Sigmoid colon (tissue), 7 donors: Measurements from ENCODE around the gene DHFR. TPM values are rescaled to one million over a fixed set of nuclear protein-coding genes. Genes with fewer than 3 reads are reported as not detected.

Source experiments
- DNase-seq: peaks from one replicate; pipeline ENCODE4 v3.0.0-alpha.2; 2019
- H3K27ac ChIP-seq, 4 donors: fragments of 200-600 bp; sonication (generic); one replicate each; pipeline ENCODE4 v1.5.1; 2016 to 2019; ENCODE audit warnings: mild to moderate bottlenecking in 1 of 4
- H3K27me3 ChIP-seq, 3 donors: fragments of 200-600 bp; sonication (generic); one replicate each; pipeline ENCODE4 v1.5.1; 2019; ENCODE audit warnings: mild to moderate bottlenecking in 1 of 3
- H3K36me3 ChIP-seq, 4 donors: fragments of 200-600 bp; sonication (generic); one replicate each; pipeline ENCODE4 v1.5.1; 2016 to 2019
- H3K4me1 ChIP-seq, 4 donors: fragments of 200-600 bp; sonication (generic); one replicate each; pipeline ENCODE4 v1.5.1; 2017 to 2019
- H3K4me3 ChIP-seq, 4 donors: fragments of 200-600 bp; sonication (generic); one replicate each; pipeline ENCODE4 v1.5.1; 2017 to 2019; ENCODE audit warnings: mild to moderate bottlenecking in 2 of 4, moderate library complexity in 1 of 4
- H3K9me3 ChIP-seq, 4 donors: fragments of 200-600 bp in 3 of 4; sonication (generic) in 3 of 4; one replicate each; pipeline versions ENCODE4 v1.5.1 to v1.6.1; 2013 to 2019
- CTCF ChIP-seq, 4 experiments: fragments of 450-650 bp in 3 of 4; fragments of 200-600 bp in 1 of 4; IDR thresholded peaks; one replicate each; pipeline ENCODE4 v1.5.1; 2016 to 2019; ENCODE audit warnings: antibody characterized with exemption in 4 of 4, mild to moderate bottlenecking in 3 of 4, moderate library complexity in 2 of 4
- EP300 ChIP-seq, 4 donors: sonication (generic); formaldehyde crosslinking; IDR thresholded peaks; one replicate each; pipeline ENCODE4 v1.6.1; 2017; ENCODE audit warnings: antibody characterized with exemption in 4 of 4
- POLR2A ChIP-seq, 2 donors: fragments of 450-650 bp; IDR thresholded peaks; one replicate each; pipeline ENCODE4 v1.6.1; 2016; ENCODE audit warnings: antibody characterized with exemption in 2 of 2, mild to moderate bottlenecking in 2 of 2, moderate library complexity in 2 of 2
- POLR2AphosphoS5 ChIP-seq, 4 donors: sonication (generic); formaldehyde crosslinking; IDR thresholded peaks; one replicate each; pipeline ENCODE4 v1.6.1; 2017; ENCODE audit warnings: antibody characterized with exemption in 4 of 4
- WGBS, 2 donors: extraction: QIAGEN DNeasy Blood & Tissue Kit; methylation state at CpG; one replicate each; pipeline ENCODE4 v1.1.7; 2013; 5-methylcytosine and 5-hydroxymethylcytosine counted together
- intact Hi-C: fragments of 100-400 bp; cut with DNase I; formaldehyde crosslinking; loops from one replicate; pipeline ENCODE4 v1.15.1; 2023
- polyA plus RNA-seq, 3 donors: library from polyadenylated mRNA; stranded (reverse); fragments of 200-250 nt; gene quantifications; one replicate each; pipeline ENCODE4 v1.2.3, GENCODE V29; 2013
- total RNA-seq, 4 donors: library from RNA; depleted of rRNA; stranded (reverse); fragments of >200 nt; gene quantifications; one replicate each; pipeline ENCODE4 v1.1.0, GENCODE V29; 2016
- donor health status: healthy with polysubstance abuse.
- donor health status: Bipolar disorder and iron deficiency.
- donor health status: healthy.

The DHFR gene
- total and polyA plus RNA-seq, 7 donors: 5.6 to 34.0 (median 9.0) TPM

- no peak for TF ChIP-seq EP300 (IDR thresholded peaks at IDR 0.05)
- TF ChIP-seq POLR2A (IDR thresholded peaks at IDR 0.05): no peak
- no peak for TF ChIP-seq CTCF (IDR thresholded peaks at IDR 0.05)
- no peak for TF ChIP-seq POLR2AphosphoS5 (IDR thresholded peaks at IDR 0.05)
- intact Hi-C loops: no loop called here
- Histone ChIP-seq H3K27me3 (no peaks in the 10 kb centered on the region), H3K4me1 (no peaks in the 10 kb centered on the region), H3K36me3 (no peaks in the 10 kb centered on the region), H3K27ac (no peak overlapping the region), H3K9me3 (no peaks in the 10 kb centered on the region), H3K4me3 (no peak overlapping the region)
- WGBS, 2 donors: 93 to 97% methylated on average over 4 of the region's 4 CpGs
- DNase-seq: no peak
Observed at GRCh38 chr5:80618438-80618837, 36.3 kb downstream of the DHFR start.

GRCh38 chr5:80615266-80615914 lies 39.4 kb downstream of the DHFR start:
- no peak overlapping the region for H3K27ac ChIP-seq
- TF ChIP-seq CTCF (IDR thresholded peaks at IDR 0.05): no peak
- TF ChIP-seq POLR2A (IDR thresholded peaks at IDR 0.05): no peak
- TF ChIP-seq EP300 (IDR thresholded peaks at IDR 0.05): no peak
- no peak for TF ChIP-seq POLR2AphosphoS5 (IDR thresholded peaks at IDR 0.05)
- no peak overlapping the region for H3K4me3 ChIP-seq
- no peak for DNase-seq
- H3K9me3 ChIP-seq: no peaks in the 10 kb centered on the region
- H3K27me3 ChIP-seq: no peaks in the 10 kb centered on the region
- whole genome bisulfite sequencing, 2 donors: 85 to 87% methylated on average over 17 of the region's 17 CpGs
- no peaks in the 10 kb centered on the region for H3K36me3 ChIP-seq
- intact Hi-C loops: no loop called here
- no peaks in the 10 kb centered on the region for H3K4me1 ChIP-seq

GRCh38 chr5:80609692-80610091 lies 45.1 kb downstream of the DHFR start:
- Histone ChIP-seq H3K36me3 (no peaks in the 10 kb centered on the region), H3K27ac (no peak overlapping the region), H3K4me3 (no peak overlapping the region), H3K9me3 (no peaks in the 10 kb centered on the region), H3K4me1 (no peaks in the 10 kb centered on the region), H3K27me3 (no peaks in the 10 kb centered on the region)
- no peak for TF ChIP-seq POLR2A (IDR thresholded peaks at IDR 0.05)
- TF ChIP-seq POLR2AphosphoS5 (IDR thresholded peaks at IDR 0.05): no peak
- TF ChIP-seq EP300 (IDR thresholded peaks at IDR 0.05): no peak
- TF ChIP-seq CTCF (IDR thresholded peaks at IDR 0.05): no peak
- DNase-seq: no peak
- 86 to 92% methylated on average over 1 of the region's 1 CpG for WGBS, 2 donors
- intact Hi-C loops: no loop called here

- Histone ChIP-seq H3K27ac (no peak overlapping the region), H3K4me1 (no peaks in the 10 kb centered on the region), H3K4me3 (no peak overlapping the region), H3K9me3 (no peaks in the 10 kb centered on the region), H3K27me3 (no peaks in the 10 kb centered on the region), H3K36me3 (no peaks in the 10 kb centered on the region)
- WGBS, 2 donors: 94 to 95% methylated on average over 1 of the region's 1 CpG
- no peak for TF ChIP-seq CTCF (IDR thresholded peaks at IDR 0.05)
- no peak for TF ChIP-seq EP300 (IDR thresholded peaks at IDR 0.05)
- TF ChIP-seq POLR2AphosphoS5 (IDR thresholded peaks at IDR 0.05): no peak
- no peak for TF ChIP-seq POLR2A (IDR thresholded peaks at IDR 0.05)
- intact Hi-C loops: no loop called here
- no peak for DNase-seq
Observed at GRCh38 chr5:80608731-80609130, 46.1 kb downstream of the DHFR start.

GRCh38 chr5:80607832-80608231 lies 47.0 kb downstream of the DHFR start:
- intact Hi-C loops: no loop called here
- Histone ChIP-seq H3K27me3 (no peaks in the 10 kb centered on the region), H3K4me3 (no peak overlapping the region), H3K4me1 (no peaks in the 10 kb centered on the region), H3K9me3 (no peaks in the 10 kb centered on the region), H3K27ac (no peak overlapping the region), H3K36me3 (no peaks in the 10 kb centered on the region)
- TF ChIP-seq POLR2A (IDR thresholded peaks at IDR 0.05) (no peak), CTCF (IDR thresholded peaks at IDR 0.05) (no peak), POLR2AphosphoS5 (IDR thresholded peaks at IDR 0.05) (no peak), EP300 (IDR thresholded peaks at IDR 0.05) (no peak)
- no peak for DNase-seq
